Measurements from ENCODE around the gene CRADD. TPM values are rescaled to one million over a fixed set of nuclear protein-coding genes. Genes with fewer than 3 reads are reported as not detected.

The CRADD gene
- total RNA-seq, 2 donors from 2014 or later: 7.7 to 9.1 TPM

DNA sequence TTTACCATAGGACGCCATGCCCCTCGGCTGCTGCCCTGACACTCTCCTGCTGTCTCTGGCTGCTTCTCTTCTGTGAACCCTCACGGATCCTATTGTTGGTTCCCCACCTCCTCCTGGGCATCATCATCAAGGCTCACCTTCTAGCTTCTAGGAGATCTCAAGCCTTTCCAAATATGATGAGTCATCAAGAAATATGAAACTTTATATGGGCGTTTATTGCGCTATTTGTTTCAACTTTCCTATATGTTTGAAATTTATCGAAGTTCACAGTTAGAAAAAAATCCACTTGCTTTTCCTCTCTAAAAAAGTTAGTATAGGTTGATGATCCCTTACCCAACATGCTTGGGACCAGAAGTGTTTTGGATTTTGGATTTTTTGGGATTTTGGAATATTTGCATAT lies 2.8 kb upstream of the CRADD start:
- Mint-ChIP-seq H3K27me3 (ENCODE audit: insufficient read depth) (no peaks in the 10 kb centered on the region), H3K9me3 (peaks cover 8% of the 10 kb centered on the region), H3K4me1 (peaks cover 25% of the 10 kb centered on the region), H3K4me3 (no peak overlapping the region), H3K27ac (no peak overlapping the region), H3K36me3 (ENCODE audit: low read depth) (no peaks in the 10 kb centered on the region)
- TF ChIP-seq, protein P1, sequence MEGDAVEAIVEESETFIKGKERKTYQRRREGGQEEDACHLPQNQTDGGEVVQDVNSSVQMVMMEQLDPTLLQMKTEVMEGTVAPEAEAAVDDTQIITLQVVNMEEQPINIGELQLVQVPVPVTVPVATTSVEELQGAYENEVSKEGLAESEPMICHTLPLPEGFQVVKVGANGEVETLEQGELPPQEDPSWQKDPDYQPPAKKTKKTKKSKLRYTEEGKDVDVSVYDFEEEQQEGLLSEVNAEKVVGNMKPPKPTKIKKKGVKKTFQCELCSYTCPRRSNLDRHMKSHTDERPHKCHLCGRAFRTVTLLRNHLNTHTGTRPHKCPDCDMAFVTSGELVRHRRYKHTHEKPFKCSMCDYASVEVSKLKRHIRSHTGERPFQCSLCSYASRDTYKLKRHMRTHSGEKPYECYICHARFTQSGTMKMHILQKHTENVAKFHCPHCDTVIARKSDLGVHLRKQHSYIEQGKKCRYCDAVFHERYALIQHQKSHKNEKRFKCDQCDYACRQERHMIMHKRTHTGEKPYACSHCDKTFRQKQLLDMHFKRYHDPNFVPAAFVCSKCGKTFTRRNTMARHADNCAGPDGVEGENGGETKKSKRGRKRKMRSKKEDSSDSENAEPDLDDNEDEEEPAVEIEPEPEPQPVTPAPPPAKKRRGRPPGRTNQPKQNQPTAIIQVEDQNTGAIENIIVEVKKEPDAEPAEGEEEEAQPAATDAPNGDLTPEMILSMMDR (conservative IDR thresholded peaks at IDR 0.05): no peak
- DNase-seq: no peak
- Histone ChIP-seq H3K9ac (ENCODE audit: extremely low read depth, low read length, poor library complexity, severe bottlenecking) (no peak overlapping the region), H3K27me3 (ENCODE audit: control insufficient read depth, insufficient read depth, low read length, poor library complexity, severe bottlenecking) (no peaks in the 10 kb centered on the region), H3K4me1 (ENCODE audit: control insufficient read depth, insufficient read depth, low read length) (peaks cover 10% of the 10 kb centered on the region), H3K4me3 (ENCODE audit: low read length) (no peak overlapping the region), H3K27ac (ENCODE audit: low read depth, low read length) (no peak overlapping the region), H3K9me3 (ENCODE audit: control insufficient read depth, low read length) (peaks cover 5% of the 10 kb centered on the region), H3K36me3 (ENCODE audit: control insufficient read depth, insufficient read depth, low read length) (no peaks in the 10 kb centered on the region)
- WGBS, 2 experiments (ENCODE audit: insufficient coverage in 1 of 2, insufficient read length in 1 of 2): 92 to 97% methylated on average over 6 of the region's 6 CpGs

DNA sequence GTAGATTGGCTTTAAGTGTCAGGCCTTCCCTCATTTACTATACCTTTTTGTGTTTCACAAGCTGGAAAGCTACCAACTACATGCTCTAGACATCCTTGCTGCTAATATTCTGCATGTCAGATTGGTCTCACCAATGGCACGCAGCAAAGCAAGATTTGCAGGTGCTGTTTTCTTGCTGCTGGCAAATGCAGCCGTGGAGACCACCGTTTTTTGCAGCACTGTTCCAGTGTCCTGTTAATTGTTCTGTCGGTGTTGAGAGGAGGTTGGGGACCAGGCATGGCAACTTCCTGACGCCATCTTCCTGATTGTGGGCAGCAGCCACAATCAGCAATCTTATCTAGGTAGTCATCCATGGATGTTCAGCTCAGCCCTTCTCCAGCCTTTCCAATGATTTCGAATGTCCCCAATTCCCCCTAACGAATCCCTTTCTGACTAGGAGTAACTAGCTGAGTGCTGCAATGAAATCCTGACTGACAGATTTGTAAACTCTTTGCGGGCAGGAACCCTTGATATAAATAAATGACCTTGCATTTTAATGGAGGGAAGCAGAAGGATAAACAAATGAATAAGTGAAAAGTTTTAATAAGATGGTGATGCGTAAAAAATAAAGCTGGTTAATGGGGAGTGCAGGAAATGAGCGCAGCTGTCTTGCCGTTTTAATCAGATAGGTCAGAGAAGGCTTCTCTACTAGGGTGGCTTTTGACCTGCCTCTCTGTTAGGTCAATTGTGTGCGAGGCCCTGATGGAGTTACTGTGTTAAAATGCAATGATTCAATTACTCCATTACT lies 574 bp upstream of the CRADD start:
- Mint-ChIP-seq H3K27me3 (ENCODE audit: insufficient read depth) (no peaks in the 10 kb centered on the region), H3K36me3 (ENCODE audit: low read depth) (no peaks in the 10 kb centered on the region), H3K4me3 (peak overlapping the region; percentile 94), H3K27ac (peak overlapping the region; percentile 99), H3K9me3 (no peaks in the 10 kb centered on the region), H3K4me1 (peaks cover 25% of the 10 kb centered on the region)
- TF ChIP-seq, protein P1 (conservative IDR thresholded peaks at IDR 0.05): no peak
- 82 to 94% methylated on average over 7 to 12 of the region's 12 CpGs for WGBS, 2 experiments (ENCODE audit: insufficient coverage in 1 of 2, insufficient read length in 1 of 2)
- Histone ChIP-seq H3K9ac (ENCODE audit: extremely low read depth, low read length, poor library complexity, severe bottlenecking) (peak overlapping the region; percentile 84), H3K36me3 (ENCODE audit: control insufficient read depth, insufficient read depth, low read length) (no peaks in the 10 kb centered on the region), H3K27ac (ENCODE audit: low read depth, low read length) (no peak overlapping the region), H3K4me3 (ENCODE audit: low read length) (peak overlapping the region; percentile 84), H3K27me3 (ENCODE audit: control insufficient read depth, insufficient read depth, low read length, poor library complexity, severe bottlenecking) (no peaks in the 10 kb centered on the region), H3K9me3 (ENCODE audit: control insufficient read depth, low read length) (no peaks in the 10 kb centered on the region), H3K4me1 (ENCODE audit: control insufficient read depth, insufficient read depth, low read length) (peaks cover 10% of the 10 kb centered on the region)
- no peak for DNase-seq

DNA sequence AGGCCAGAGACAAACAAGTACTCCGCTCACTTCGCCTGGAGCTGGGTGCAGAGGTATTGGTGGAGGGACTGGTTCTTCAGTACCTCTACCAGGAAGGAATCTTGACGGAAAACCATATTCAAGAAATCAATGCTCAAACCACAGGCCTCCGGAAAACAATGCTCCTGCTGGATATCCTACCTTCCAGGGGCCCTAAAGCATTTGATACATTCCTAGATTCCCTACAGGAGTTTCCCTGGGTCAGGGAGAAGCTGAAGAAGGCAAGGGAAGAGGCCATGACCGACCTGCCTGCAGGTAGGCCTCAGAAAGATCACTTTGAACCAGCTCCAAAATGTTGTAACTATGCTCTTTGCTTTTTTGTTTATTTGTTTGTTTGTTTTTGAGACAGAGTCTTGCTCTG lies 1.6 kb downstream of the CRADD start:
- no peaks in the 10 kb centered on the region for H3K9me3 Mint-ChIP-seq
- Histone ChIP-seq H3K4me1 (ENCODE audit: control insufficient read depth, insufficient read depth, low read length) (peaks cover 15% of the 10 kb centered on the region), H3K9ac (ENCODE audit: extremely low read depth, low read length, poor library complexity, severe bottlenecking) (no peak overlapping the region), H3K9me3 (ENCODE audit: control insufficient read depth, low read length) (no peaks in the 10 kb centered on the region), H3K27me3 (ENCODE audit: control insufficient read depth, insufficient read depth, low read length, poor library complexity, severe bottlenecking) (no peaks in the 10 kb centered on the region), H3K27ac (ENCODE audit: low read depth, low read length) (no peak overlapping the region), H3K4me3 (ENCODE audit: low read length) (peak overlapping the region; percentile 84), H3K36me3 (ENCODE audit: control insufficient read depth, insufficient read depth, low read length) (no peaks in the 10 kb centered on the region)
- 91 to 100% methylated on average over 2 to 5 of the region's 5 CpGs for WGBS, 2 experiments (ENCODE audit: insufficient coverage in 1 of 2, insufficient read length in 1 of 2)
- TF ChIP-seq, protein P1 (conservative IDR thresholded peaks at IDR 0.05): no peak
- H3K4me1 Mint-ChIP-seq: peaks cover 39% of the 10 kb centered on the region
- H3K4me3 Mint-ChIP-seq: peak overlapping the region; percentile 94
- DNase-seq: peak; percentile 61
- H3K36me3 Mint-ChIP-seq (ENCODE audit: low read depth): no peaks in the 10 kb centered on the region
- H3K27me3 Mint-ChIP-seq (ENCODE audit: insufficient read depth): no peaks in the 10 kb centered on the region
- H3K27ac Mint-ChIP-seq: peak overlapping the region; percentile 99
